ENCODE measurements around the gene GUCY2C.

GRCh38 chr12:14589169-14590004, 107.0 kb downstream of the GUCY2C start:
- no peak for TF ChIP-seq CTCF (conservative IDR thresholded peaks at IDR 0.05; ENCODE audit: low read depth, low read length)
- TF ChIP-seq EZH2 (IDR thresholded peaks at IDR 0.05; ENCODE audit: borderline replicate concordance, low read depth, low read length, poor library complexity, severe bottlenecking) = no peak
